ENCODE measurements around the gene BABAM2.

DNA sequence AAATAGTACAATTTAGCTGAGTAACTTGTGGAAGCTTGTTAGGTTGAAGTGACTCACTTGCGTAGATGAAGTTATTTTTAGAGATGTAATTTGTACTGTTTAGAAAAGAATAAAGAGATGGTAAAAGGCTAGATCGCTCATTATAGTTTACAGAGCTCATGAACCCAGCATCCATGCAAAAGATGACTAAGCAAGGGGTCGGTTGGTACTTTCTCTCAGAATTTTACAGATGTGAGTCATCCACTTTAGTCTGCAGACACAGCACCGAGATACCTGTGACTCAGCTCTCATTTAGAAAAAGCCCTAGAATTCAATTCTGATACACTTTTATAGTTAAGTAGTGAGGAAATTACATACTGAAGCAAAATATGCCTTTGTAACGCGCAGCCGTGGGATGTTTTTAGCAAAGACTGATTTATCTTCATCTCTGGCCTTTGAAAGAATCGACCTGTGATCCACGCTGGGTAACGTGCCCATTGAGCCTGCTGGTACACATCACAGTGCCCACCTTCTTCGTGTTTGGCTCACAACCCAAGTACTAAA, 385.6 kb downstream of the BABAM2 start:
- TF ChIP-seq CTCF (IDR thresholded peaks at IDR 0.05; ENCODE audit: insufficient read depth, low read length, poor library complexity, severe bottlenecking) (no peak), EZH2phosphoT487 (conservative IDR thresholded peaks at IDR 0.05; ENCODE audit: low read length) (no peak)

Data from SU-DHL-6 (cell line).